Body of pancreas (tissue), 4 donors: ENCODE results near the gene RPS21. TPM values are rescaled to one million over a fixed set of nuclear protein-coding genes. Genes with fewer than 3 reads are reported as not detected.

Experiments
- ATAC-seq: fragments of 150-250 bp; one replicate; pipeline ENCODE4 v1.9.1; 2016
- DNase-seq, 4 donors: peaks; one replicate each; pipeline ENCODE4 v3.0.0-alpha.2; 2019
- H3K27ac ChIP-seq, 4 donors: fragments of 200-600 bp; sonication (generic); 1 replicate in 3 of 4; 2 replicates in 1 of 4; pipeline versions ENCODE4 v1.5.1 to v1.6.1; 2016 to 2019; ENCODE audit warnings: mild to moderate bottlenecking in 1 of 4, mixed read lengths in 1 of 4, moderate library complexity in 1 of 4
- H3K27me3 ChIP-seq, 2 donors: fragments of 200-600 bp; sonication (generic); one replicate each; pipeline ENCODE4 v1.6.0; 2016; ENCODE audit warnings: mild to moderate bottlenecking in 1 of 2
- H3K36me3 ChIP-seq, 2 donors: fragments of 200-600 bp; sonication (generic); replicated peaks in 1 of 2; 2 replicates each; pipeline ENCODE4 v1.5.1; 2016; ENCODE audit warnings: low read depth in 2 of 2; ENCODE audit not compliant: insufficient read depth in 1 of 2
- H3K4me1 ChIP-seq: fragments of 200-600 bp; sonication (generic); one replicate; pipeline ENCODE4 v1.6.0; 2016
- H3K4me3 ChIP-seq, 2 donors: fragments of 200-600 bp; sonication (generic); 1 replicate in 1 of 2; 2 replicates in 1 of 2; pipeline ENCODE4 v1.5.1; 2016 to 2019
- H3K9me3 ChIP-seq, 3 donors: fragments of 200-600 bp; sonication (generic); 1 replicate in 2 of 3; 2 replicates in 1 of 3; pipeline ENCODE4 v1.5.1; 2016
- CTCF ChIP-seq, 7 experiments: fragments of 450-650 bp in 4 of 7; fragments of 200-600 bp in 3 of 7; sonication (generic) in 3 of 7; IDR thresholded peaks; one replicate each; pipeline ENCODE4 v1.5.1; 2016 to 2019; ENCODE audit warnings: antibody characterized with exemption in 7 of 7
- POLR2A ChIP-seq, 3 donors: fragments of 450-650 bp; IDR thresholded peaks; one replicate each; pipeline ENCODE4 v1.6.1; 2016; ENCODE audit warnings: antibody characterized with exemption in 3 of 3, mild to moderate bottlenecking in 2 of 3
- WGBS, 2 donors: methylation state at CpG; one replicate each; pipeline ENCODE4 v1.1.5; 2017; 5-methylcytosine and 5-hydroxymethylcytosine counted together
- intact Hi-C: fragments of 100-400 bp; cut with DNase I; formaldehyde crosslinking; loops from one replicate; pipeline ENCODE4 v1.15.1; 2023
- total RNA-seq, 2 donors: library from RNA; depleted of rRNA; stranded (reverse); fragments of >200 nt; gene quantifications; one replicate each; pipeline ENCODE4 v1.1.0, GENCODE V29; 2016

Gene RPS21
- total RNA-seq, 2 donors from 2014 or later = 654 to 656 TPM

DNA sequence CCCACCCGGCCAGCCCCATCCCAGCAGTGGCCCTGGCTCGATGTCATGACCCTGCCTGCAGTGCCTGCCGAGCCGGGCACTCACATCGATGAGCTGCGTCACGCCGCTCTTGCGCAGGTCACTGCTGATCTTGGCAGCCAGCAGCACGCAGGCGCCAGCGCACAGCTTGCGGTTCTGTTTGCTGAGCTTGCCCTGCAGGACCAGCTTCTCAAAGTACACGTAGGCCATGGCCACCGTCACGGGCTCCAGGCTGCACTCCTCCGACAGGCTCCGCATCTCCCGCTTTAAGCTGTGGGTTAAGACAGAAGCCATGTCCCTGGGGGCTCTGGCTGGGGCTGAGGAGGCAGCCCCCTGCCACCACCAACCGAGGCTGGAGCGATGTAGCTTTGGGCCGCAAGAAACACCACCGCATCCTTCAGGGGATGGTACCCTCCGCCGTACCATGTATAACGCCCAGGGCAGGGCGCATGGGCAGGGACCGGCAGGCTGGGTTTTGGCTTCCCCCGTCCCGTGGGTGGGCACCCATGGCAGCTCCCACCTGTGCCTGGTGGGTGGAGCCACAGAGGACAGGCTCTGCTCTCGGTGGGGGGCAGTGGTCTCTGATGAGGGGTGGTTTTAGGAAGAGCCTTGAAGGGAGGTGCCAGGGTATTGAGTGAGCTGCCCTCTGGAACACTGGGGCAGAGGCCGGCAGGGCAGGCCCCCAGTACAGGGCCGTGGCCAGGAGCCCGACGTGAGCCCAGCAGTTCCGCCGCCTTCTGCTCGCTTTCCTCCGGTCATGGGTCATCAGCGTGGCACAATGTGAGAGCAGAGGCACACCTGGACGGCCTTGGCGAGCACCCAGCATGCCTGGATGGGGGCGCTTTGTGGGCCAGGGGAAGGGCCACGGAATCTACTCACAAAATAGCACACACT is 4.5 kb downstream of the RPS21 start:
- no peak overlapping the region for H3K4me3 ChIP-seq
- intact Hi-C loops = no loop called here
- peaks cover 14% of the 10 kb centered on the region for H3K4me1 ChIP-seq
- TF ChIP-seq POLR2A (IDR thresholded peaks at IDR 0.05) (no peak), CTCF (IDR thresholded peaks at IDR 0.05) (no peak)
- ATAC-seq (no peak), DNase-seq (no peak)
- 89 to 91% methylated on average over 30 to 44 of the region's 44 CpGs for WGBS, 2 donors
- peaks cover 0 to 8% of the 10 kb centered on the region in 2 donors for H3K36me3 ChIP-seq
- no peaks in the 10 kb centered on the region for H3K27me3 ChIP-seq
- H3K27ac ChIP-seq = no peak overlapping the region
- no peaks in the 10 kb centered on the region for H3K9me3 ChIP-seq

- Histone ChIP-seq H3K27me3 (no peaks in the 10 kb centered on the region), H3K9me3 (no peaks in the 10 kb centered on the region), H3K36me3 (peaks cover 0 to 8% of the 10 kb centered on the region in 2 donors), H3K27ac (no peak overlapping the region), H3K4me1 (peaks cover 14% of the 10 kb centered on the region), H3K4me3 (no peak overlapping the region)
- intact Hi-C loops = no loop called here
- 87 to 96% methylated on average over 8 to 10 of the region's 10 CpGs for WGBS, 2 donors
- DNase-seq (no peak), ATAC-seq (no peak)
- TF ChIP-seq POLR2A (IDR thresholded peaks at IDR 0.05) = no peak
Observed at GRCh38 chr20:62392077-62392418, 5.1 kb downstream of the RPS21 start.

DNA sequence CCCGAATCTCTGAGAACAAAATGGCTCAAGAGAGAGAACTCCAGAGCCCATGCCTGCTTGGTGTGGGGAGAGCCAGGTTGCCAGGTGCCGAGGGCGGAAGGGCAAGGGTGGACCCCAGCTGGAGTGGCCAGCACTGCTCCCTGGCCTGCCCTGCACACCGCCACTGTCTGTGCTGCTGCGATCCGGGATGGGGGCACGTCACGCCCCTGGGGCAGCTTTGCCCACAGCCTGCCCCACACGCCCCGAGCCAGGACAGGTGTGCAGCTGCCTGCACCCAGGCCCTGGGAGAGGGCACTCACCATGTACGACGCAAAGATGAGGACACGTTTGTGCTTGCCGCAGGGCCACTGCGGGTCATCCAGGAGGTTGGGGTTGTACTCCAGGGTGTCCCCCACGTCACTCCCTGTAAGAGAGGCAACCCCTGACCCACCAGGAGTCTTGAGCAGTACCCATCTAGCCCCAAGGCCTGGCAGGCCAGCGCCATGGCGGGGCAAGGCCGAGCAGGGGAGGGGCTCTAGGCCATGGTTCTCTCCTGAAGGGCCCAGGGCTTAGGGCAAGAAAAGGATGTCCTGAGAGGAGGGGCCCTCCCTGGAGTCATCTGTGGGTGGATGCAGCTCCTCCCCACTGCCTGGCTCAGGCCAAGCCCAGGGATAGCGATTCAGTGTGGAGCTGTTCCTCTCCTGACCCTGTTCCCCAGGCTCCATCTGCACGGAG is 5.9 kb downstream of the RPS21 start:
- Histone ChIP-seq H3K27ac (no peak overlapping the region), H3K27me3 (no peaks in the 10 kb centered on the region), H3K4me3 (no peak overlapping the region), H3K9me3 (no peaks in the 10 kb centered on the region), H3K36me3 (peaks cover 0 to 8% of the 10 kb centered on the region in 2 donors), H3K4me1 (peaks cover 10% of the 10 kb centered on the region)
- DNase-seq (no peak), ATAC-seq (no peak)
- intact Hi-C loops = no loop called here
- TF ChIP-seq CTCF (IDR thresholded peaks at IDR 0.05) (no peak), POLR2A (IDR thresholded peaks at IDR 0.05) (no peak)
- WGBS, 2 donors = 80 to 100% methylated on average over 1 to 20 of the region's 21 CpGs

- H3K27me3 ChIP-seq = no peaks in the 10 kb centered on the region
- H3K36me3 ChIP-seq = peaks cover 0 to 8% of the 10 kb centered on the region in 2 donors
- H3K4me3 ChIP-seq = no peak overlapping the region
- no peak for TF ChIP-seq POLR2A (IDR thresholded peaks at IDR 0.05)
- no peak for TF ChIP-seq CTCF (IDR thresholded peaks at IDR 0.05)
- H3K9me3 ChIP-seq = no peaks in the 10 kb centered on the region
- no peak for ATAC-seq
- 70 to 84% methylated on average over 2 to 10 of the region's 12 CpGs for WGBS, 2 donors
- no peak overlapping the region for H3K27ac ChIP-seq
- no peak for DNase-seq
- peaks cover 5% of the 10 kb centered on the region for H3K4me1 ChIP-seq
- intact Hi-C loops = no loop called here
Observed at GRCh38 chr20:62393335-62393665, 6.4 kb downstream of the RPS21 start.

DNA sequence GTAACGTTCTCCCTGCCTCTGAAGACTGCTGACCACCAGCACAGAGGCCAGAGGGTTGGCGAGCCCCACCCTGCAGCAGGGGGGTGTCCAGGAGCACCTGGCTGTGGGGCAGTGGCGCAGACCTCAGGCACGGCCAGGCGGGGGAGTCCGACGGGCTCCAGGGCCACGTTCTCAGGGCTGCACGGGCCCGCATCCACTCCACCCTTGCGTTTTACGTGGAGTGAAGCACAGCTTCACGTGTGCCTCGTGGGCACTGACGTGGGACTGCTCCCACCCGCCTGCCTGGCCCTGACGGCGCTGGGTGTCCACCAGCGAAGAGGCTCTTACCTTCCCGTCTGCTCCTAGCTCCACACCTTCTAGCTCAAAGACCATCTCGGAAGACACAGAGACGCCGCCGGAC is 6.9 kb downstream of the RPS21 start:
- H3K27ac ChIP-seq = no peak overlapping the region
- no peaks in the 10 kb centered on the region for H3K27me3 ChIP-seq
- no peak for ATAC-seq
- H3K4me1 ChIP-seq = peaks cover under 1% of the 10 kb centered on the region
- 91 to 96% methylated on average over 8 to 24 of the region's 24 CpGs for WGBS, 2 donors
- H3K36me3 ChIP-seq = peaks cover 0 to 5% of the 10 kb centered on the region in 2 donors
- TF ChIP-seq POLR2A (IDR thresholded peaks at IDR 0.05) (no peak), CTCF (IDR thresholded peaks at IDR 0.05) (no peak)
- H3K4me3 ChIP-seq = no peak overlapping the region
- no peak for DNase-seq
- intact Hi-C loops = no loop called here
- no peaks in the 10 kb centered on the region for H3K9me3 ChIP-seq
